ENCODE measurements around the gene GAREM2.

The GAREM2 gene

GRCh38 chr2:26169681-26170414, 3.0 kb upstream of the GAREM2 start:
- no peak for FAIRE-seq

GRCh38 chr2:26170795-26171194, 2.1 kb upstream of the GAREM2 start:
- no peak for FAIRE-seq

- no peak for FAIRE-seq
Observed at GRCh38 chr2:26172189-26172870, 558 bp upstream of the GAREM2 start.

GRCh38 chr2:26173776-26174482, 1.0 kb downstream of the GAREM2 start:
- no peak for FAIRE-seq

- no peak for FAIRE-seq
Observed at GRCh38 chr2:26174691-26175465, 2.0 kb downstream of the GAREM2 start.

GRCh38 chr2:26175466-26176278, 2.8 kb downstream of the GAREM2 start:
- no peak for FAIRE-seq

GRCh38 chr2:26176279-26176615, 3.4 kb downstream of the GAREM2 start:
- FAIRE-seq = no peak

GRCh38 chr2:26177122-26177521, 4.2 kb downstream of the GAREM2 start:
- no peak for FAIRE-seq

GRCh38 chr2:26178246-26178645, 5.4 kb downstream of the GAREM2 start:
- FAIRE-seq = no peak

- no peak for FAIRE-seq
Observed at GRCh38 chr2:26178746-26179436, 6.0 kb downstream of the GAREM2 start.

- FAIRE-seq = no peak
Observed at GRCh38 chr2:26179446-26179913, 6.6 kb downstream of the GAREM2 start.

- no peak for FAIRE-seq
Observed at GRCh38 chr2:26182441-26182840, 9.6 kb downstream of the GAREM2 start.

GRCh38 chr2:26182887-26183630, 10.2 kb downstream of the GAREM2 start:
- no peak for FAIRE-seq

GRCh38 chr2:26184121-26184520, 11.2 kb downstream of the GAREM2 start:
- FAIRE-seq = no peak

- FAIRE-seq = no peak
Observed at GRCh38 chr2:26184555-26185303, 11.8 kb downstream of the GAREM2 start.

GRCh38 chr2:26185304-26185928, 12.5 kb downstream of the GAREM2 start:
- no peak for FAIRE-seq

GRCh38 chr2:26185954-26186770, 13.3 kb downstream of the GAREM2 start:
- no peak for FAIRE-seq

GRCh38 chr2:26187114-26187513, 14.2 kb downstream of the GAREM2 start:
- no peak for FAIRE-seq
